ENCODE results near the gene CPNE4.

Gene CPNE4

DNA sequence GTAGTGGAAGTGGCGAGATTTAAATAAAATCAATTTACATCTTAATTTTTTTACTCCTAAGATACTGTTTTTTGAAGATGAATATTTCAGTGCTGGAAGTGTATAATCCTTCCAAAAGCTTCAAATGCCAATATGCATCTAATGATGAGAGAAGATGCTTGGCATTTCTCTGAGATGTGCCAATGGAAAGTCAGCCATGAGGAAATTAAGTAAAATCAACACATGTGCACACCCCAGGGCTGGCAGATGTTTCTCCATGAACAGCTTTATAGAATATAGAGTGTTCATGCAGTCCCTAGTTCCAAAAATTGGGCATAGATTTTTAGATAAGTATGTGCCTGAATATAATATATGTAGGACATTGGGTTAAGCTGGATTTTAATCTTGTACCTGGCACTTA, 90.1 kb downstream of the CPNE4 start:
- Mint-ChIP-seq H3K36me3 (peaks cover 2% of the 10 kb centered on the region), H3K9me3 (no peaks in the 10 kb centered on the region), H3K4me3 (no peak overlapping the region), H3K27ac (no peak overlapping the region), H3K4me1 (peaks cover 45% of the 10 kb centered on the region), H3K27me3 (no peaks in the 10 kb centered on the region)

DNA sequence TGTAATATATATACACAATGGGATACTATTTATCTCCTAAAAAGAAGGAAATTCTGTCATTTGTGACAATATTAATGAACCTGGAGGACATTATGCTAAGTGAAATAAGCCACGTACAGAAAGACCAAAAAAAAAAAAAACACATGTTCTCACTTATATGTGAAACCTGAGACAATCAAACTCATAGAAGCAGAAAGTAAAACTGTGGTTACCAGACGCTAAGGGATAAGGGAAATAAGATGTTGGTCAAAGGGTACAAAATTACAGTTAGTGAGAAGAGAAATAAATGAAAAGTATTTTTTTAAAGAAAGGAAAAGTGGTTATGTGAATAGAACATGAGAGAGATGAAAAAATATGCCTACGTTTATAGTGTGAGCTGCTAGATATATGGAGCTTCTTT, 101.1 kb downstream of the CPNE4 start:
- Mint-ChIP-seq H3K4me3 (no peak overlapping the region), H3K36me3 (peaks cover 3% of the 10 kb centered on the region), H3K27me3 (no peaks in the 10 kb centered on the region), H3K4me1 (no peaks in the 10 kb centered on the region), H3K27ac (no peak overlapping the region), H3K9me3 (peaks cover 5% of the 10 kb centered on the region)

DNA sequence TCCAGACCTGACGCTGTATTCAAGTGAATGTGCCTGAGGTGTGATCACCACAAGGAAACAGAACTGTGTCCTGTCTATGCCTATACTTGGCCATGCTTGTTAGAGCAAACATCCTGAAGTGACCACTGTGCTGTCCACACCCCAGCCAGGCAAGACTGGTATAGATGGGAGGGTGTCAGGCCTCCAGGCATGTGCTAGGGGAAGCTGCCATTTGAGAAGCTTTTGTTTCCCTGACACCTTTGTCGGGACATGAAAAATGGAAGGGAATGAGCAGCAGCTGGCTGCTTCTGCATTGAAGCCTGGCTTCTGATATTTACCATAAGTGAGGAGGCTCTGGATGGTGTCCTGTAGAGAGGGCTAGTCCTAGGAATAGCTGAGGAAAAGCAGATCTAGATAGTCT, 106.2 kb downstream of the CPNE4 start:
- Mint-ChIP-seq H3K9me3 (no peaks in the 10 kb centered on the region), H3K27ac (no peak overlapping the region), H3K4me1 (no peaks in the 10 kb centered on the region), H3K36me3 (no peaks in the 10 kb centered on the region), H3K27me3 (no peaks in the 10 kb centered on the region), H3K4me3 (no peak overlapping the region)

DNA sequence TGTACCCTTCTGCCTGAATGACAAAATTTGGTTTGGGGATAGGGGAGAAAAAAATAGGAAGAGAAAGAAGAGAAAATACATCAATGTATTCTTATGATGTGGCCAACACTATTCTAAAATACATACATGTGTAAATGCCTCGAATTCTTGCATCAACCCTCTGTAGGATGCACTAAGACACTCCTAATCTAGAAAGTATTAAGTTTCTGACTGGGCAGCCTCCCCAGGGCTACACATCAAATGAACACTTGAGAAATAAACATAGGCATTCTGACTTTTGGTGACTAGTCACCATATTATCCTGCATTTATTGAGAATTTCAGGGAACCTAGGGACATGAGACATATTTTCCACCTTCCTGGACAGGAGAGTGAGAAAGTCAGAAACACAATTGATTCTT, 109.2 kb downstream of the CPNE4 start:
- H3K4me1 Mint-ChIP-seq: no peaks in the 10 kb centered on the region
- H3K36me3 Mint-ChIP-seq: no peaks in the 10 kb centered on the region
- H3K27me3 Mint-ChIP-seq: no peaks in the 10 kb centered on the region
- H3K9me3 Mint-ChIP-seq: peaks cover 5% of the 10 kb centered on the region
- no peak overlapping the region for H3K27ac Mint-ChIP-seq
- no peak overlapping the region for H3K4me3 Mint-ChIP-seq

DNA sequence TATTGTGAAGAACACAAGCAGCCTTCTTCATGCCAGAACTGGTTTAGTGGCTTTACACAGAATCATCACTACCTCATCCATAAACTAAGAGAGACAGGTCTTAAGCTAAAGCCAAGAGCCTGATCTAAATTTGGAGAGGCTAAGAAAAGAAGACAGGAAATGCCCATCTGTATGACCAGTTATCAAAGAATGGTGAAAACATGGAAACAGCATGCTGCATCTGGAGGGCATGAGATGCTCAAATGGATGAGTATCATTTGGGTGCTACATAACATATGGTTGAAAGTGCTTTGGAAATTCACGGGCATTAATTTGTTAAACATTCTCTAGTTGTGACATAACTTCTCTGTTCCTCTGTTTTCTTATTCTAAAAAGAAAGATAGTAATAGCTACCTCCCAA, 112.5 kb downstream of the CPNE4 start:
- no peaks in the 10 kb centered on the region for H3K36me3 Mint-ChIP-seq
- no peak overlapping the region for H3K27ac Mint-ChIP-seq
- H3K27me3 Mint-ChIP-seq: no peaks in the 10 kb centered on the region
- no peaks in the 10 kb centered on the region for H3K4me1 Mint-ChIP-seq
- H3K9me3 Mint-ChIP-seq: peaks cover 5% of the 10 kb centered on the region
- no peak overlapping the region for H3K4me3 Mint-ChIP-seq

DNA sequence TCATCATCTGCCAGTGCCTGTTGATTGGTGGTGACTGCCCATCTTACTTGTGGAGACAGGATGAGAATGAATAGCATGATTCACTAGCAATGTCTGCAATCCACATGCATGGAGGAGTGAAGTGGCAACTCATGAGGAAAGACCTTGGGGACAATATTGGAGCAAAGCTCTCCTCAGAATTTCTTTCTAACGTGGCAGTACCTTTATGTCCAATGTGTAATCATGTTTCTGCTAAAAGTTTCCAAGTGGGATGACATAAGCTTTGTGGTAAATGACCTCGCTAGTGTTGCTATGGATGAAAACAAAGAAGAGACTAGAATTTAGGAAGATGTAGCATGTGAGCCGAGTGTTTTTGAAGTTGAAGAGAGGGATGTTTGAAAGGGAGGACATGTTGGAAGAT, 117.8 kb downstream of the CPNE4 start:
- no peaks in the 10 kb centered on the region for H3K36me3 Mint-ChIP-seq
- no peak overlapping the region for H3K4me3 Mint-ChIP-seq
- H3K27ac Mint-ChIP-seq: no peak overlapping the region
- H3K27me3 Mint-ChIP-seq: no peaks in the 10 kb centered on the region
- H3K4me1 Mint-ChIP-seq: no peaks in the 10 kb centered on the region
- H3K9me3 Mint-ChIP-seq: peaks cover 5% of the 10 kb centered on the region

DNA sequence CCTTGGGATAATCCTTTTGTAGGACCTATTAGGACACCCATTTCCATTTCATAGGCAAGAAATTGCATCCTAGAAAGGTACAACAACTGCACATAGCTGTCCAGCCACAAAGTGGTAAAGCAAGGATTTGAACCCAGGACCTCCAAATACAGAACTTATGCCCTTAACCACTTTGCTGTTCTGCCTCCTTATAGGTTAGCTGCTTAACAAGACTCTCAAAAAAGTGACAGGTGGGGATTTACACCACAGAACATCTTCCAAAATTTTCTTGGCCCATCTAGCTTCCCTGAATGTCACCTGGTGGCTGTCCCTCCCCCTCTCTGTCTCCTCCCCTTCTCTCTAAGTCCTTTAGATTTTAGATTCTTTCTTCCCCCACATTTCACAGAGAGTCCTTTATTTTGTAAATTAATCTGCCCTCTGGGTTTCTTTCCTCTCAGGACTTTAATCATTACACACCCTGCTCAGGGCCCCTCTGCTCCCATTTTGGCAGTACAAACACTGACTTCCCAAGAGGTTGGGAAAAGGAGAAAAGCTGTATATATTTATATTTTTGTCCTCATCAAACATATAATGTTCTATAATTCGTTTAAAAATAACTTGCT, 120.6 kb downstream of the CPNE4 start:
- H3K27me3 Mint-ChIP-seq: no peaks in the 10 kb centered on the region
- no peaks in the 10 kb centered on the region for H3K4me1 Mint-ChIP-seq
- H3K27ac Mint-ChIP-seq: no peak overlapping the region
- H3K36me3 Mint-ChIP-seq: no peaks in the 10 kb centered on the region
- no peak overlapping the region for H3K4me3 Mint-ChIP-seq
- H3K9me3 Mint-ChIP-seq: no peaks in the 10 kb centered on the region

DNA sequence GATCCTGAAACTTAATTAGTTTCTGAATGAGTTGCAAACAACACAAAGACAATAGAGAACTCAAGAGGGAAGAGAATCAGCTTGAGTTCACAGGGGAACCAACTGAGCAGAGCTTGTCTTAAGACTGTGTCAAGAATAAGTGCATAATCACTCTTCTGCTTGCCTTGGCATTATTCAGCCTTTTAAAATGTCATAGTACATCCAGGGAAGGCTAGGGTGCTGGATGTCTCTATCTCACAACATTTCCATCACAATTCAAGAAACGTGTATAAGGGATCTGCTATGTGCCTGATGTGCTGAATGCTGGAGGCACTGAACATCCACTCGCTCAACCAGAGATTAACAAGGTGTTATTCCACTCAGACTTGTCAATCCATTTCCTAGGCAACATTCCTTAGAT, 122.6 kb downstream of the CPNE4 start:
- Mint-ChIP-seq H3K27ac (no peak overlapping the region), H3K4me3 (no peak overlapping the region), H3K4me1 (no peaks in the 10 kb centered on the region), H3K36me3 (no peaks in the 10 kb centered on the region), H3K27me3 (peaks cover 2% of the 10 kb centered on the region), H3K9me3 (no peaks in the 10 kb centered on the region)

DNA sequence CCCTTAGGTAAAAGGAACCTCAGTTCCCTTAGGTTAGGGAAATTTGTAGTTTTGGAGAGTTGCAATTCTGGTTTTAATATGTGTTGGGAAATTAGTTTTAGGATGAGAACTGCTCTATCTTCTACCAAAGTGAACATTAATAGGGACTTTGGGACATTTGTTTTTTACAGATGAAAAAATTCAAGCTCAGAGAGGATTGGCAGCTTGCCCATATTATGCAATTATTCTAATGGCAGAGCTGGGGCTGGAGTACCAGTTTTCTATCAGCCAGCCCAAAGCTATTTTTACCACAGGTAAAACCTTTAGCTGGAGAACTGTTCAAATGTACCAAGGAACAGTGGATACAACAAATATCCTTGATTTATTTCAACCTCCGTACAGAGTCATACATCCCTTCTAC, 127.0 kb downstream of the CPNE4 start:
- Mint-ChIP-seq H3K4me1 (no peaks in the 10 kb centered on the region), H3K36me3 (no peaks in the 10 kb centered on the region), H3K27me3 (peaks cover 2% of the 10 kb centered on the region), H3K9me3 (no peaks in the 10 kb centered on the region), H3K27ac (no peak overlapping the region), H3K4me3 (no peak overlapping the region)

DNA sequence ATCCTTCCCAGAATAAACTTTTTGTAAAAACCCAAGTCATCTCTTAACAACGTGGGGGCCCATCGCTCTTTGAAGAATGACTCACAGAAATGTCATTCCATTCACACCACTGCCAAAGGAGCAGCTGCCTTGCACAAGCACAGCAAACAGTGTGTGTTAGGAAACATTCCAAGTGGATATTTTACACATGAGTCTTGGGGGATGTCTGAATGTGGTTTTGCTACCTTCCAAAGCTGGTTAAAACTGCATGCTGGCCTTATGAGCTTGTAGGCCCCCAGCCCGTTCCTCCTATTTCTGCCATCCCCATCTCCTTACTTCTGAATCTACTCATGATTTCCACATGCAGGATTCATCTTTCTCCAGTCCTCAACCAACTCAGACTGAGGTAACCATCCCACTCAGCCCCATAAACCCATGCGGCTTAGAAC, 130.8 kb downstream of the CPNE4 start:
- H3K27me3 Mint-ChIP-seq: peaks cover 2% of the 10 kb centered on the region
- H3K36me3 Mint-ChIP-seq: no peaks in the 10 kb centered on the region
- H3K27ac Mint-ChIP-seq: no peak overlapping the region
- no peaks in the 10 kb centered on the region for H3K4me1 Mint-ChIP-seq
- H3K9me3 Mint-ChIP-seq: no peaks in the 10 kb centered on the region
- H3K4me3 Mint-ChIP-seq: no peak overlapping the region

DNA sequence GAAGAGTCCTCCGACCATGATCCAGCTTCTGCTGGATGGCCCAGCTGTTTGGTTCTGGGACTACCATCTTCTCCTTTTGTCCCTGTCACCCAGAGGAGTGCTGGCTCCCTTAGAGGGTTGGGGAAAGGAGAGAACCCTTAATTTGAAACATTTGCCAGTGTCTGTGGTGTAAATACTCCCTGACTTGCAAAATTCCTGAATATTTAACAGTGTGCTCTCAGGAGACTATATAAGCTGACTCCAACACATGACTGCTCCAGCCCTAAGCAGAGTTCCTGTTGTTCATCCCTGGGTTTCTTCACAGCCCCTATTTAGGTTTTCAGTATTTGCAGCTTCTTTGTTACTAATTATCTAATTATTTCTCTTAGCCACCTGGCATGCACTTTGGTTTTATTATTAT, 133.1 kb downstream of the CPNE4 start:
- Mint-ChIP-seq H3K9me3 (no peaks in the 10 kb centered on the region), H3K27me3 (no peaks in the 10 kb centered on the region), H3K4me3 (no peak overlapping the region), H3K4me1 (no peaks in the 10 kb centered on the region), H3K36me3 (no peaks in the 10 kb centered on the region), H3K27ac (no peak overlapping the region)

DNA sequence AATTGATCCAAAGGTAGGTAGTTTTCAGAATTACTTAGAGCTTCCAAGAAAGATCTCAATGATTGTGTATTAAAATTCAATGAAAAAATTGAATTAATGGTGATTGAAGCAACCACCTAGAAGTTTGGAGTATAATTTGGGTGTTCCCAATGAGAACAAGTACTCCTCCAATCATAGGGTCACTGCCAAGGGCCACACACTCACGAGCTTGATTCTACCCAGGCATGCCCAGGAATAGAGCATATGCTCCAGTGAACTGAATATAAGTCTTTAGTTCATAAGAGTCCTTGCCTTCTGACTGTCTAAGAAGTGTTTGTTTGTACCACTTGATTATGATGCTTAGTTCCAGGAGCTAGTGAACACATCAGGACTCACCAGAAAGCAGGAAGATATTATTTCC, 133.9 kb downstream of the CPNE4 start:
- no peaks in the 10 kb centered on the region for H3K9me3 Mint-ChIP-seq
- no peaks in the 10 kb centered on the region for H3K4me1 Mint-ChIP-seq
- H3K27me3 Mint-ChIP-seq: no peaks in the 10 kb centered on the region

DNA sequence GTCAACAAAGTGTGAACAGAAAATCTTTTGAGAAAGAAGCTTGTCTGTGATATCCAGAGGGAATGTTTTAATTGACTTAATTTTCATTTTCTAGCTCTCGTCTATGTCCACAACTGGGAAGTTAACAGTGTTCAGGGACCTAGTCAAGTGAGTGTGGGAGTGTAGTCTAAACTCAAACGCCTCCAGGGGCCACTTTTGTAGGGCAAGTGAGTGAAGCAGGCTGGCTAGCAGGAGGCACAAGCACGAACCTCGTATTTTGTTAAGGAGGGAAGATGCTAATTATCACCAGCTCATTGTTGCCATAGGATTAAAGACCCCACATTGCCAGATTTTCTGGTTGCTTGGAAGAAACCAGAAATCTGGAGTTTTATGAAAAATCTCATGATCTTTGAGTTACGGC, 135.8 kb downstream of the CPNE4 start:
- no peak overlapping the region for H3K4me3 Mint-ChIP-seq
- H3K27me3 Mint-ChIP-seq: no peaks in the 10 kb centered on the region
- H3K9me3 Mint-ChIP-seq: no peaks in the 10 kb centered on the region
- H3K27ac Mint-ChIP-seq: no peak overlapping the region
- H3K4me1 Mint-ChIP-seq: no peaks in the 10 kb centered on the region
- no peaks in the 10 kb centered on the region for H3K36me3 Mint-ChIP-seq

More for the DNA sequence above, 133.9 kb downstream of the CPNE4 start:
- Mint-ChIP-seq H3K36me3 (no peaks in the 10 kb centered on the region), H3K4me3 (no peak overlapping the region), H3K27ac (no peak overlapping the region)

DNA sequence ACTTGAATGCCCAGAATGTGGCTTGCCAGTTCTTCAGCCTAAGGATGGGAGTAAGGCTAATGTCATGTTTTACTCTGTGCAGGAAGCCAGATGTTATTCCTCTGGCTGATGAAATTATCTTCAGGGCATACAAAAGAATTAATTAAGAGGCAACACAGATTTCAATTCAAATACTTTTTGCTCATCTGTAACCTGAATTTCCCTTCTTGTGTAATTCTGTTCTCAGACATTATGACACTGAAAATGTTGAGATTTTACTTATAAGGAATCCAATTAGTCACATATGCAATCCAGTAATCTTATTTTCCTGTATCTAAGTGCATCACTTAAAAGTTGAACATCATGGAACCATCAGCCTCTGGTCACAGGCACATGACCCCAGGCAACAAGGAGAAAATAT, 136.5 kb downstream of the CPNE4 start:
- no peaks in the 10 kb centered on the region for H3K4me1 Mint-ChIP-seq
- no peaks in the 10 kb centered on the region for H3K9me3 Mint-ChIP-seq
- H3K36me3 Mint-ChIP-seq: no peaks in the 10 kb centered on the region
- no peaks in the 10 kb centered on the region for H3K27me3 Mint-ChIP-seq
- H3K4me3 Mint-ChIP-seq: no peak overlapping the region
- no peak overlapping the region for H3K27ac Mint-ChIP-seq

DNA sequence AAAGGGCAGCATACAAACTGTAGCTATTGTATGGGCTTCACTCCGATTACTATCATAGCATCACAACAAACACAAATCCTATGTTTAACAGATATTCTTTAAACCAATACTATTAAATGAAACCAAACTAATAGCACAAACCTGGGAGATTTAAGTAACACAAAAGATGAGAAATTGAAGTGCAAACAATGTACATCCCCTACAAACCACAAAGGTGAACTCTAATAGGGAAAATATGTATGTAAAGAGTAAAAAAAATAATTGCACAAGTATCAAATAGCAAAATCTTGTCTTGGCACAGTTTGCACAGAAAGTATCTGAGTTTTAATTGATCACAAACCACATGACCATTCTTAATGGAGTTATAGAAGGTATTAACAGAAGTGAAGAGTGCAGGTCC, 138.5 kb downstream of the CPNE4 start:
- no peaks in the 10 kb centered on the region for H3K36me3 Mint-ChIP-seq
- H3K4me3 Mint-ChIP-seq: no peak overlapping the region
- no peaks in the 10 kb centered on the region for H3K9me3 Mint-ChIP-seq
- no peak overlapping the region for H3K27ac Mint-ChIP-seq
- H3K4me1 Mint-ChIP-seq: no peaks in the 10 kb centered on the region
- H3K27me3 Mint-ChIP-seq: no peaks in the 10 kb centered on the region

DNA sequence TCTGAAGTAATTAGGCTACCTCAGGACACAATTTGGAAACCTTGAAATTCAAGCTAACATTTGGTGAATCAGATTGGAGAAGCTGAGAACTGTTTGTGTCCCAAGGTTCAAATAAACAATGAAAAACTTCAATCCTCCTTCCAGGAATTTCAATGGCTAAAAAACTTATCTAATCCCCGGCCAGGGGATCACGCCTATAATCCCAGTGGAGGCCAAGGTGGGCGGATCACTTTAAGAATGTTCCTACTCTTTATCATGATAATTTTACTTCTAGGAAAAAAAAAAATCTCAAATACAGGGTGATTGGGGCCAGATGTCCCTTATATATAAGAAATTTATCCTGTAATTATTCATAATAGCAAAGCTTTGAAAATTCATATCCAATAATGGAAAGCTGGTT, 139.0 kb downstream of the CPNE4 start:
- no peak overlapping the region for H3K27ac Mint-ChIP-seq
- H3K27me3 Mint-ChIP-seq: no peaks in the 10 kb centered on the region
- no peak overlapping the region for H3K4me3 Mint-ChIP-seq
- H3K9me3 Mint-ChIP-seq: no peaks in the 10 kb centered on the region
- no peaks in the 10 kb centered on the region for H3K36me3 Mint-ChIP-seq
- no peaks in the 10 kb centered on the region for H3K4me1 Mint-ChIP-seq

DNA sequence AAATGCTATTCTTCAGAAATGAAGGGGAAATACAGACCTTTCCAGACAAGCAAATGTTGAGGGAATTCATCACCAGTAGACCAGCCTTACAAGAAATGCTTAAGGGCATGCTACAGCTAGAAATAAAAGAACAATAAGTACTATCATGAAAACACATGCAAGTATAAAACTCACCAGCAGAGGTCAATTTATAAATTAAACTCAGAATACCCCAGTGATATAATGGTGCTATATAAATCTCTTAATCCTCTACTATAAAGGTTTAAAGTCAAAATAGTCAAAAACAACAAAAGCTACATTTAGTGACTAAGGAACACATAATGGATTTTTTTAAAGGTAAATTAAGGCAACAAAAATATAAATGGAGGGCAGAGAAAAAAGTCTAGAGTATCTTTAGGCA, 142.5 kb downstream of the CPNE4 start:
- H3K9me3 Mint-ChIP-seq: no peaks in the 10 kb centered on the region
- H3K27ac Mint-ChIP-seq: no peak overlapping the region
- no peak overlapping the region for H3K4me3 Mint-ChIP-seq
- H3K36me3 Mint-ChIP-seq: no peaks in the 10 kb centered on the region
- no peaks in the 10 kb centered on the region for H3K4me1 Mint-ChIP-seq
- no peaks in the 10 kb centered on the region for H3K27me3 Mint-ChIP-seq

All from activated naive CD4-positive, alpha-beta T cell treated with anti-CD3 and anti-CD28 coated beads, Interleukin-2, amount 50 U/mL, for 24 hours (primary cell).